ENCODE measurements around the gene NCAPH2. TPM values are rescaled to one million over a fixed set of nuclear protein-coding genes. Genes with fewer than 3 reads are reported as not detected.

The NCAPH2 gene
- polyA plus RNA-seq, 1 donor = 31.3 TPM

- DNase-seq (ENCODE audit: low read depth) = no peak
These were observed 18.4 kb upstream of the NCAPH2 start for GRCh38 chr22:50489363-50490243.

GRCh38 chr22:50490531-50491308, 17.3 kb upstream of the NCAPH2 start:
- DNase-seq (ENCODE audit: low read depth) = no peak

GRCh38 chr22:50497093-50497492, 10.9 kb upstream of the NCAPH2 start:
- no peak for DNase-seq (ENCODE audit: low read depth)

- no peak for DNase-seq (ENCODE audit: low read depth)
These were observed 9.6 kb upstream of the NCAPH2 start for GRCh38 chr22:50498322-50498890.

- DNase-seq (ENCODE audit: low read depth) = no peak
These were observed 7.6 kb upstream of the NCAPH2 start for GRCh38 chr22:50500452-50500851.

- DNase-seq (ENCODE audit: low read depth) = no peak
These were observed 5.9 kb upstream of the NCAPH2 start for GRCh38 chr22:50502096-50502495.

- DNase-seq (ENCODE audit: low read depth) = no peak
These were observed 5.2 kb upstream of the NCAPH2 start for GRCh38 chr22:50502628-50503474.

GRCh38 chr22:50503475-50504145, 4.4 kb upstream of the NCAPH2 start:
- no peak for DNase-seq (ENCODE audit: low read depth)

GRCh38 chr22:50504369-50505211, 3.4 kb upstream of the NCAPH2 start:
- no peak for DNase-seq (ENCODE audit: low read depth)

- DNase-seq (ENCODE audit: low read depth) = no peak
These were observed 2.7 kb upstream of the NCAPH2 start for GRCh38 chr22:50505276-50505775.

- DNase-seq (ENCODE audit: low read depth) = no peak
These were observed 2.0 kb upstream of the NCAPH2 start for GRCh38 chr22:50505776-50506610.

GRCh38 chr22:50506611-50507420, 1.2 kb upstream of the NCAPH2 start:
- no peak for DNase-seq (ENCODE audit: low read depth)

GRCh38 chr22:50507421-50507990, 518 bp upstream of the NCAPH2 start, which contains the start of gene LMF2:
Gene LMF2, minus strand, starts transcription at chr22:50507702. Its CDS starts 27 bp downstream, at chr22:50507675.
- no peak for DNase-seq (ENCODE audit: low read depth)

GRCh38 chr22:50508897-50509296, 873 bp downstream of the NCAPH2 start:
- no peak for DNase-seq (ENCODE audit: low read depth)

- DNase-seq (ENCODE audit: low read depth) = no peak
These were observed 5.2 kb downstream of the NCAPH2 start for GRCh38 chr22:50513175-50513574.

- DNase-seq (ENCODE audit: low read depth) = no peak
These were observed 8.0 kb downstream of the NCAPH2 start for GRCh38 chr22:50516068-50516467.

- no peak for DNase-seq (ENCODE audit: low read depth)
These were observed 8.9 kb downstream of the NCAPH2 start for GRCh38 chr22:50516891-50517290.
